Left ventricle myocardium inferior (tissue), 1 donor: ENCODE data around the gene CALHM3. TPM values are rescaled to one million over a fixed set of nuclear protein-coding genes. Genes with fewer than 3 reads are reported as not detected.

Experiments
- DNase-seq: peaks from one replicate; pipeline ENCODE4 v3.0.0-alpha.2; 2020
- H3K27ac ChIP-seq: fragments of 200-600 bp; replicated peaks from 2 replicates; pipeline ENCODE4 v1.8.0; 2021
- H3K27me3 ChIP-seq: fragments of 200-600 bp; 2 replicates; pipeline ENCODE4 v1.8.0; 2021; ENCODE audit warnings: low read depth
- H3K36me3 ChIP-seq: fragments of 200-600 bp; 2 replicates; pipeline ENCODE4 v1.8.0; 2021
- H3K4me1 ChIP-seq: fragments of 200-600 bp; 2 replicates; pipeline ENCODE4 v1.8.0; 2021
- H3K4me3 ChIP-seq: fragments of 200-600 bp; 2 replicates; pipeline ENCODE4 v1.8.0; 2021; ENCODE audit warnings: mild to moderate bottlenecking, moderate library complexity
- H3K9me3 ChIP-seq: fragments of 200-600 bp; replicated peaks from 2 replicates; pipeline ENCODE4 v1.8.0; 2021
- intact Hi-C: fragments of 100-400 bp; cut with micrococcal nuclease; formaldehyde crosslinking; loops from one replicate; pipeline ENCODE4 v1.11.0; 2022
- total RNA-seq: library from RNA; stranded (reverse); fragmentation: NEBNext Ultra II Directional; extraction: Animal tissue kit (Norgen Biotek cat#: 25700); gene quantifications from one replicate; pipeline ENCODE4 v1.2.1, GENCODE V29; 2021
- TF ChIP-seq, protein P1 (sequence below): fragments of 200-600 bp; IDR thresholded peaks from 2 replicates; pipeline ENCODE4 v1.8.0; 2021; ENCODE audit warnings: antibody characterized with exemption, mild to moderate bottlenecking, borderline replicate concordance
- donor health status: DM: no; HTN: yes; CAD: no; lungs with severe emphysema.

The CALHM3 gene
- total RNA-seq, 1 donor from 2014 or later = not detected

DNA sequence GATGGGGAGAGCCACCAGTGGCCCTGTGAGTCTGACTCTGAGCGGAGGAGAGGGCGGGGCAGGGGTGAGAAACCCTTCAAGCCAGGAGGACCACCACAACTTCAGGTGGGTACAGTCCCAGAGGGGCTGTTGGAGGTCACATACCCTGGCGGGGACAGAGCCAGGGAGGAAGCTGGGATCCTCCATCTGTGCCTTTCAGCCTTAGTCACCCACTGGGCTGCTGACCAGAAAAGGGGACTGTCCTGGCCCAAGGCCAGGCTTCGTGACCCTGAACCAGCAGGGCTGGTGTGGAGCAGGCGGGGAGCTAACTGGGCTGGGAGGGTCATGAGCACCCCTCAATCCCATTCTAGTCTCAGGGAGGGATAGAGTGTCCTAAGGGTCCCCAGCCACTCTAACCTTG, 1.5 kb upstream of the CALHM3 start:
- no peak for DNase-seq
- H3K27ac ChIP-seq = no peak overlapping the region
- H3K36me3 ChIP-seq = no peaks in the 10 kb centered on the region
- intact Hi-C loops = no loop called here
- no peak overlapping the region for H3K4me3 ChIP-seq
- TF ChIP-seq, protein P1, sequence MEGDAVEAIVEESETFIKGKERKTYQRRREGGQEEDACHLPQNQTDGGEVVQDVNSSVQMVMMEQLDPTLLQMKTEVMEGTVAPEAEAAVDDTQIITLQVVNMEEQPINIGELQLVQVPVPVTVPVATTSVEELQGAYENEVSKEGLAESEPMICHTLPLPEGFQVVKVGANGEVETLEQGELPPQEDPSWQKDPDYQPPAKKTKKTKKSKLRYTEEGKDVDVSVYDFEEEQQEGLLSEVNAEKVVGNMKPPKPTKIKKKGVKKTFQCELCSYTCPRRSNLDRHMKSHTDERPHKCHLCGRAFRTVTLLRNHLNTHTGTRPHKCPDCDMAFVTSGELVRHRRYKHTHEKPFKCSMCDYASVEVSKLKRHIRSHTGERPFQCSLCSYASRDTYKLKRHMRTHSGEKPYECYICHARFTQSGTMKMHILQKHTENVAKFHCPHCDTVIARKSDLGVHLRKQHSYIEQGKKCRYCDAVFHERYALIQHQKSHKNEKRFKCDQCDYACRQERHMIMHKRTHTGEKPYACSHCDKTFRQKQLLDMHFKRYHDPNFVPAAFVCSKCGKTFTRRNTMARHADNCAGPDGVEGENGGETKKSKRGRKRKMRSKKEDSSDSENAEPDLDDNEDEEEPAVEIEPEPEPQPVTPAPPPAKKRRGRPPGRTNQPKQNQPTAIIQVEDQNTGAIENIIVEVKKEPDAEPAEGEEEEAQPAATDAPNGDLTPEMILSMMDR = no peak
- peaks cover 17% of the 10 kb centered on the region for H3K27me3 ChIP-seq
- H3K4me1 ChIP-seq = peaks cover 7% of the 10 kb centered on the region
- no peaks in the 10 kb centered on the region for H3K9me3 ChIP-seq

DNA sequence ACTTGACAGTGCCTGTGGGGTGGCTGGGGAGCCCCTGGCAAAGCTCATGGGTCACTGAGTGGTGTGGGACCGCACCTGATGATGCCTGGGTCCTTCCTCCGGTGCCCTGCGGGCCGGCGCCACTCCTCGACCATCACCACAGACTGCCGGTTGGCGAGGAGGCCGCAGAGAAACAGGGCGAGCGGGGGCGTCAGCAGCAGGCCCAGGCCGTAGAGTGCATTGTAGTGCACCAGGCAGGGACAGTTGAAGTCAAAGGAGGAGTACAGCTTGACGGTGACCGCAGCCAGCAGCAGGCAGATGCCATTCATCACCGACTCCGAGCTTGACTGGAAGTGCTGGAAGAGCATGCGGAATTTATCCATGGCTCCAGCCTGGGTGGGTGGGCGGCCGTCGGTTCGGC, 369 bp downstream of the CALHM3 start:
- Histone ChIP-seq H3K4me3 (no peak overlapping the region), H3K36me3 (no peaks in the 10 kb centered on the region), H3K4me1 (peaks cover 7% of the 10 kb centered on the region), H3K27me3 (peaks cover 17% of the 10 kb centered on the region), H3K27ac (no peak overlapping the region), H3K9me3 (no peaks in the 10 kb centered on the region)
- DNase-seq = no peak
- intact Hi-C loops = no loop called here
- TF ChIP-seq, protein P1 = no peak

DNA sequence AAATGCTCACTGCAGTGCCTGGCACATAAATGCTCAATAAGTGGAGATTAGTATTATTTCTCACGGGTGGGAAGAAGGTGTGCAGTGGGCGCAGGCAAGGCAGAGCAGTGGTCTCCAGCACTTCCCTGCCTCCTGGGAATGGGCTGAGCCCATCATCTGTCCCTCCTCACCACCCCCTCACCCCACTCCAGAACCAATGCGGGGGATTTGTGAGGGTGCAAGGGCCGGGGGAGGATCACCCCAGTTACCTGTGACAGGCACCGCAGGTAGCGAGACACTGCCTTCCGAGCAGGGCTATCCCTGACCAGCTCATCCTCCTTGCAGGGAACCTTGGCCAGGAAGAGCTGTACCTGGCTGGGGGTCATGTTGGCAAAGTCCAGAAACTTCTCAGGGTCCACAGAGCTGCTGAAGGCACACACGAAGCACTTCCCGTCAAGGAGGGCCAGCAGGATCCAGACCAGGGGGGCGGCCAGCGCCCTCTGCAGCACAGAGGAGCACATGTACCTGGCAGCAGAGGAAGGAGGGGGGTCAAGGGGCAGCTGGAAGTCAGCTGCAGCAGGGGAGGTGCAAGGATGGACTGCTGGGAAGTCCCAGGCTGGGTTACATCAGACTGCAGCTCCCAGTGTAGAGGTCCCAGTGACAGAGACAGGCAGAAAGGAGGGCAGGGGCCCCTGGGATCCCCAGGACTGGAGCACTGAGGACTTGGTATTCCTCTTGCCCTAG, 2.8 kb downstream of the CALHM3 start:
- Histone ChIP-seq H3K4me3 (no peak overlapping the region), H3K27me3 (peaks cover 23% of the 10 kb centered on the region), H3K4me1 (peaks cover 3% of the 10 kb centered on the region), H3K27ac (no peak overlapping the region), H3K9me3 (no peaks in the 10 kb centered on the region), H3K36me3 (no peaks in the 10 kb centered on the region)
- TF ChIP-seq, protein P1 = no peak
- intact Hi-C loops = no loop called here
- DNase-seq = no peak

DNA sequence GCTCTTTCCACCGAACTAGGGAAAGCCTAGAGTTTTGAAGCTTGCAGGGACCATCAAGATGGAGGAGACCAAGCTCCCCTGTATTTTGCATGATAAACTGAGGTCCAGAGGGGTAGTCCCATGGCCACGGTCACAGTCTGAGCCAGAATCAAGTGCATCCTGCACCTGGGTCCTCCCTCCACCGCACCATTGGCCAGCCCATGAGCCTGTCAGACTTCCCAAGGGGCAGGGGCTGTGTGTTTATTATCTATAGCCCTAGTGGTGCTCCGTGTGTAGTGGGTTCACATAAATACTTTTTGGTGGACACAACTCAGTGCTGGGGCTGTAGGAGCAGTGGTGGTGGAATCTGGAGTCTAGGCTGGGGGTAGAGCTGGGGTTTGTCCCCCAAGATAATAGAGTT, 3.6 kb downstream of the CALHM3 start:
- Histone ChIP-seq H3K27ac (no peak overlapping the region), H3K36me3 (no peaks in the 10 kb centered on the region), H3K4me1 (no peaks in the 10 kb centered on the region), H3K4me3 (no peak overlapping the region), H3K9me3 (no peaks in the 10 kb centered on the region), H3K27me3 (peaks cover 23% of the 10 kb centered on the region)
- DNase-seq = no peak
- intact Hi-C loops = no loop called here
- TF ChIP-seq, protein P1 = no peak

DNA sequence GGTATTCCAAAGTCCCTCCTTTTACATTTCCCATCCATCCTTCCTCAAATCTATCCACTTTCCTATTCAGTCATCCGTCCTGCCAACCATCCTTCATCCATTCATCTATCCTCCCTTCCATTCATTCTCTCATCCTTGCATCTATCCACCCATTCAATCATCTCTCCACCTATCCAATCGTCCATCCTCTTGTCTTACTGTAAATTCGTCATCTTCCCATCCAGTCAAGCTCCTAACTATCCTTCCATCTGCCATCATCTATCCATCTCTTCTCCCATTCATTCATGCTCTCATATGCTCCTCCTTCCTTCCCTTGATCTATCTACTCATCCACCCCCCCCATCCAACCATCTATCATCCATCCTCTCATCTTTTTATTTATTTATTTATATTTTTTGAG, 5.0 kb downstream of the CALHM3 start:
- Histone ChIP-seq H3K4me3 (no peak overlapping the region), H3K9me3 (no peaks in the 10 kb centered on the region), H3K36me3 (no peaks in the 10 kb centered on the region), H3K27ac (no peak overlapping the region), H3K4me1 (no peaks in the 10 kb centered on the region), H3K27me3 (peaks cover 23% of the 10 kb centered on the region)
- intact Hi-C loops = no loop called here
- no peak for DNase-seq
- TF ChIP-seq, protein P1 = no peak
